GM04504 (cell line): ENCODE measurements around the gene CYB5D1.

Experiments used
- DNase-seq: peaks from one replicate; pipeline ENCODE4 v3.0.0-alpha.2; 2012; ENCODE audit warnings: low read depth

Gene CYB5D1

GRCh38 chr17:7844292-7845154 is 13.3 kb upstream of the CYB5D1 start:
- DNase-seq: peak; percentile 90

GRCh38 chr17:7845359-7846062 is 12.3 kb upstream of the CYB5D1 start:
- no peak for DNase-seq

GRCh38 chr17:7846063-7846735 is 11.6 kb upstream of the CYB5D1 start:
- no peak for DNase-seq

- no peak for DNase-seq
These were observed 10.8 kb upstream of the CYB5D1 start for GRCh38 chr17:7846765-7847661.

DNA sequence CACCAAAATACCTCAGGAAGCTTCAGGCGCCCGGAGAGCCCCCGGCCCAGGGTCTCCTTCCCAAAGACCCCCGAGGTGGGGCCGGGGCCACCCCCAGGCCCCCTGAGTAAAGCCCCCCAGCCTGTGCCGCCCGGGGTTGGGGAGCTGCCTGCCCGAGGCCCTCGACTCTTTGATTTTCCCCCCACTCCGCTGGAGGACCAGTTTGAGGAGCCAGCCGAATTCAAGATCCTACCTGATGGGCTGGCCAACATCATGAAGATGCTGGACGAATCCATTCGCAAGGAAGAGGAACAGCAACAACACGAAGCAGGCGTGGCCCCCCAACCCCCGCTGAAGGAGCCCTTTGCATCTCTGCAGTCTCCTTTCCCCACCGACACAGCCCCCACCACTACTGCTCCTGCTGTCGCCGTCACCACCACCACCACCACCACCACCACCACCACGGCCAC is 9.6 kb upstream of the CYB5D1 start:
- DNase-seq: no peak

GRCh38 chr17:7848739-7849129 is 9.1 kb upstream of the CYB5D1 start:
- no peak for DNase-seq

- DNase-seq: no peak
These were observed 8.6 kb upstream of the CYB5D1 start for GRCh38 chr17:7849130-7849750.

- no peak for DNase-seq
These were observed 7.9 kb upstream of the CYB5D1 start for GRCh38 chr17:7849751-7850504.

- no peak for DNase-seq
These were observed 6.9 kb upstream of the CYB5D1 start for GRCh38 chr17:7850701-7851437.

DNA sequence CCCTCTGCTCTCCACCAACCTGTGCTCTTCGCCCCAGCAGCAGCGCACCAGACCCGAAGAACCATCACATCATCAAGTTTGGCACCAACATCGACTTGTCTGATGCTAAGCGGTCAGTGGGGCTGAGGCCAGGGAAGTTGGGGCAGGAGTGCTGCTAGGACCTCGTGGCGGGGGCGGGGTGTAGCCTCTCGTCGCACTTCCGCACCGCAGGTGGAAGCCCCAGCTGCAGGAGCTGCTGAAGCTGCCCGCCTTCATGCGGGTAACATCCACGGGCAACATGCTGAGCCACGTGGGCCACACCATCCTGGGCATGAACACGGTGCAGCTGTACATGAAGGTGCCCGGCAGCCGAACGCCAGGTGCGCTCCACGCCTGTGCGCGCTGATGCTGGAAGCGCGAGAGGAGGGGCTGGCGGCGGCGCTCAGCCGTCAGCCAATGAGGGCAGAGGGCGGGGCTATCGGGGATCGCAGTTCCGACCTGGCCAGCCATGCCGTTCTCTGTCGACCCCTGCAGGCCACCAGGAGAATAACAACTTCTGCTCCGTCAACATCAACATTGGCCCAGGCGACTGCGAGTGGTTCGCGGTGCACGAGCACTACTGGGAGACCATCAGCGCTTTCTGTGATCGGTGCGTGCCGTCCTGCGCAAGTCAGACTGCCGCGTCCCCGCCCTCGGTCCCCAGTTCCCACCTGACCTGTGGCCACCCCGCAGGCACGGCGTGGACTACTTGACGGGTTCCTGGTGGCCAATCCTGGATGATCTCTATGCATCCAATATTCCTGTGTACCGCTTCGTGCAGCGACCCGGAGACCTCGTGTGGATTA is 6.2 kb upstream of the CYB5D1 start:
- DNase-seq: peak; percentile 61

DNA sequence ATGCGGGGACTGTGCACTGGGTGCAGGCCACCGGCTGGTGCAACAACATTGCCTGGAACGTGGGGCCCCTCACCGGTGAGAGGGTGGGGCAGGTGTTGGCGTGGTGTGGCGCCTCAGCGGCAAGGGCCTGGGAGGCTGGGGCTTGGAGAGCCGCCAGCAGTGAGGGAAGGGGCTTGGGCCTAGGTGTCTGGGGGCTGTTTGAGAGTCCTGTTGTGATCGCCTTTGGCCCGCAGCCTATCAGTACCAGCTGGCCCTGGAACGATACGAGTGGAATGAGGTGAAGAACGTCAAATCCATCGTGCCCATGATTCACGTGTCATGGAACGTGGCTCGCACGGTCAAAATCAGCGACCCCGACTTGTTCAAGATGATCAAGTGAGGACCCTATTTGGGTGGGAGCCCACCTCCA is 5.5 kb upstream of the CYB5D1 start:
- DNase-seq: no peak

DNA sequence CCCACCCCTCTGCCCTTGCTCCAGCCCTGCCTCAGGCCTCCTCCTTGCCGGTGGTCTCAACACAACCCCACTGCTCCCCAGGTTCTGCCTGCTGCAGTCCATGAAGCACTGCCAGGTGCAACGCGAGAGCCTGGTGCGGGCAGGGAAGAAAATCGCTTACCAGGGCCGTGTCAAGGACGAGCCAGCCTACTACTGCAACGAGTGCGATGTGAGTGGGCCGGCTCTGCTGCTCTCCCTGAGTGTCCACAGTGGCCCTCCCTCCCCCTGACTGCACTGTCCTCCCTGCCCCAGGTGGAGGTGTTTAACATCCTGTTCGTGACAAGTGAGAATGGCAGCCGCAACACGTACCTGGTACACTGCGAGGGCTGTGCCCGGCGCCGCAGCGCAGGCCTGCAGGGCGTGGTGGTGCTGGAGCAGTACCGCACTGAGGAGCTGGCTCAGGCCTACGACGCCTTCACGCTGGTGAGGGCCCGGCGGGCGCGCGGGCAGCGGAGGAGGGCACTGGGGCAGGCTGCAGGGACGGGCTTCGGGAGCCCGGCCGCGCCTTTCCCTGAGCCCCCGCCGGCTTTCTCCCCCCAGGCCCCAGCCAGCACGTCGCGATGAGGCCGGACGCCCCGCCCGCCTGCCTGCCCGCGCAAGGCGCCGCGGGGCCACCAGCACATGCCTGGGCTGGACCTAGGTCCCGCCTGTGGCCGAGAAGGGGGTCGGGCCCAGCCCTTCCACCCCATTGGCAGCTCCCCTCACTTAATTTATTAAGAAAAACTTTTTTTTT is 4.7 kb upstream of the CYB5D1 start:
- no peak for DNase-seq

DNA sequence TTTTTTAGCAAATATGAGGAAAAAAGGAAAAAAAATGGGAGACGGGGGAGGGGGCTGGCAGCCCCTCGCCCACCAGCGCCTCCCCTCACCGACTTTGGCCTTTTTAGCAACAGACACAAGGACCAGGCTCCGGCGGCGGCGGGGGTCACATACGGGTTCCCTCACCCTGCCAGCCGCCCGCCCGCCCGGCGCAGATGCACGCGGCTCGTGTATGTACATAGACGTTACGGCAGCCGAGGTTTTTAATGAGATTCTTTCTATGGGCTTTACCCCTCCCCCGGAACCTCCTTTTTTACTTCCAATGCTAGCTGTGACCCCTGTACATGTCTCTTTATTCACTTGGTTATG is 4.1 kb upstream of the CYB5D1 start:
- DNase-seq: no peak

- no peak for DNase-seq
These were observed 3.6 kb upstream of the CYB5D1 start for GRCh38 chr17:7854078-7854777.

DNA sequence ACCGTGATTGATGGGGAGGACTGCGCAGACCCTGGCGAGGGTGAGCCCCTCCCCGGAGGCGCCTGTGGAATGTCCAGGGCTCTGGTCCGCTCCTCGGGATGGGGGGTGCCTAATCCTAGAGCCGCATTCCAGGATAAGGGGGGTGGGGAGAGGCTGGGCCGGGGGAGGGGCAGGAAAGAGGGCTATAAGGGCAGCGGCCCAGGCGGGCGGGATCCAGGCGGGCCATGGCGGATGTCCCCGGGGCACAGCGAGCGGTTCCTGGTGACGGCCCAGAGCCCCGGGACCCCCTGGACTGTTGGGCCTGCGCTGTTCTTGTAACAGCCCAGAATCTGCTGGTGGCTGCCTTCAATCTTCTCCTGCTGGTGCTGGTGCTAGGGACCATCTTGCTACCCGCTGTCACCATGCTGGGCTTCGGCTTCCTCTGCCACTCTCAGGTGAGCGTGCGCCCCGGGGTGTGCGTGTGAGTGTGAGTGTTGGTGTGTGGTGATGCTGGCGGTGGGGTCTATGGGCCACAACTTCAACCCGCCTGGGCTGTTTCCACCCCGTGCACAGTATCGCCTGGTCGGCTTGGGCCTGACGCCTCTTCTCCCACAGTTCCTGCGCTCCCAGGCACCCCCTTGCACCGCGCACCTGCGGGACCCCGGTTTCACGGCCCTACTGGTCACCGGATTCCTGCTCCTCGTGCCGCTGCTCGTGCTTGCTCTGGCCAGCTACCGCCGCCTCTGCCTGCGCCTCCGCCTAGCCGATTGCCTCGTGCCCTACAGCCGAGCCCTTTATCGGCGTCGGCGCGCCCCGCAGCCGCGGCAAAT is 2.7 kb upstream of the CYB5D1 start, which contains the start of gene TMEM88:
TSS of gene TMEM88 (plus strand) at position 216 of the 809 bp plus-strand sequence. CDS start at position 225, 9 bp downstream.
- DNase-seq: no peak

DNA sequence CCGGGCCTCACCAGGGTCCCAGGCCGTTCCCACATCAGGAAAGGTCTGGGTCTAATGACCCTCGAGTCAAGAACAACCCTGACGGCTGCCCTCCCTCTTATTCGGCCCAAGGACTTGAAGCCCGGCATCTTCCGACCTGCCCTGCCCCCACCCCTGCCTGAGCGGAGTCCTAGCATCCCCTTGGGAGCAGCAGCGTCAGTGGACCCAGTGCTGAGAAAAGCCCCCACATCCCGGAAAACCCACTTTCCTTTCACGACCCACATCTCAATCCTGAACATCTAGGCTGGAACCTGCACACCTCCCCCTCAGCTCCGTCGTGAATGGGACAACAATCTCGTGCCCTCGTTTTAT is 2.2 kb upstream of the CYB5D1 start:
- no peak for DNase-seq
